Epithelial cell of esophagus (primary cell): ENCODE results near the gene SNAP25.

Experiments
- DNase-seq: peaks from one replicate; pipeline ENCODE4 v3.0.0; 2010; ENCODE audit warnings: low read depth
- H3K4me3 ChIP-seq: 2 replicates; pipeline ENCODE4 v1.5.1; 2011; ENCODE audit warnings: mild to moderate bottlenecking, low read length, control low read depth
- CTCF ChIP-seq: IDR thresholded peaks from 2 replicates; pipeline ENCODE4 v1.5.1; 2011; ENCODE audit warnings: low read depth, mild to moderate bottlenecking, low read length, control low read depth, inconsistent platforms; ENCODE audit not compliant: insufficient read depth; ENCODE audit errors: missing control alignments

Gene SNAP25

GRCh38 chr20:10228330-10228729 is 9.7 kb downstream of the SNAP25 start:
- peak; percentile 64 for DNase-seq
- H3K4me3 ChIP-seq, result no peak overlapping the region
- TF ChIP-seq CTCF, result no peak

GRCh38 chr20:10231290-10231689 is 12.7 kb downstream of the SNAP25 start:
- DNase-seq, result no peak
- H3K4me3 ChIP-seq, result no peak overlapping the region
- no peak for TF ChIP-seq CTCF

DNA sequence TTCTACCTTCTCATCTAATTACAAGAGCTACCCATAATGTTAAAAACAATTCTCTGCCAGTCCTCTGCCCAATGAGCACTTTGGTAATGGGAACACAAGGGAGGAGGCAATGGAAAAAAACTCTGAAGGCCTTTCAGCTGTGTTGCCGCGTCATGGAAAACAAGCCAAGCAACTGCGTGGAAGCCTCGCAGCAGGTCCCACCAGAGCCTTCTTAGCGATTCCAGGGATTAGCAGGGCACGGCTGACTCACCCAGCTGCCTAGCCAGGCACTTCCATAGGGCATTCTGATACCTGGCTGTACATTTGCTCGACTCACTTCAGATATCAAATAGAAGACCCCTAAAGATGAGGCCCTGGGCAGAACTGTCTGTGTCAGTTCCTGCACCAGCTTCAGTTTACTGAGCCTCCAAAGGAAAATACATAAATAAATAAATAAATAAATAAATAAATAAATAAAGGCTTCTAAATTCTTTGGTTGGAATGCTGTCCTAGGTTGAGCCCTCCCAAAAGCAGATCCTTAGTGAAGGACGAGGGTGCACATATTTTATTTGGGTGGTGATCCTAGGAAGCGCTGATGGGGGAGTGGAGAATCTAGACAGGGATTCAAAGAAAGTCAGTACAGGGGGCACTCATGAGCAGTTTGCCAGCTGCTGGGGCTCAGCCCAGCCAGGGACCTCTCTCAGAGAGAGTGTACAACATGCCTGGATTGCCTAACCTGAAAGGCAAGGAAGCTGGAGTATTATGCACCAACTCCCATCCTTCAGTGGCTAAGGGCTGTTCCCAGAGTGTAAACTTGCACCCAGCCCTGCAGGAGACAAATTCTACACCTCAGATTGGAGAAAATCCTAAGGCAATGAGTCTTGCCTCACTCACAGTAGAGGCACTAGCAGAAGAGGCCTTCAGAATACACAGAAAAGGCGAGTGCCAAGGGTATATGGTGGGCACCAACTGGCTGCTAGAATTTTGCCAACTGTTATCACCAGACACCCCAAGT is 18.2 kb downstream of the SNAP25 start:
- DNase-seq, result no peak
- H3K4me3 ChIP-seq, result no peak overlapping the region
- no peak for TF ChIP-seq CTCF

DNA sequence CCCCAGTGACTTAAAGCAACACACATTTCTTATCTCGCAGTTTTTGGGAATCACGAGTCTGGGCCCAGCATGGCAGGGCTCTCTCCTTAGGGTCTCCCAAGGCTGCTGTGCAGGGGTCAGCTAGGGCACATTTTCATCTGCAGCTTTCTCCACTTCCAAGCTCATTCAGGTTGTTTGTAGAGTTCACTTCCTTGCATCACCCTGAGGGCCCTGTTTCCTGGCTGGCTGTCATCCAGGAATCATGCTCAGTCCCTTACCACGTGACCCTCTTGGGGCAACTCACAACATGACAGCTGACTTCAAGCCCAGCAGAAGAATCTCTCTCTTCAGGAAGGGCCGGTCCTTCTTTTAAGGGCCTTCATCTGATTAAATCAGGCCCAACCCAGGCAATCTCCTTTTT is 21.3 kb downstream of the SNAP25 start:
- H3K4me3 ChIP-seq, result no peak overlapping the region
- TF ChIP-seq CTCF, result no peak
- peak; percentile 92 for DNase-seq

GRCh38 chr20:10240655-10241054 is 22.0 kb downstream of the SNAP25 start:
- no peak overlapping the region for H3K4me3 ChIP-seq
- no peak for DNase-seq
- TF ChIP-seq CTCF, result no peak

DNA sequence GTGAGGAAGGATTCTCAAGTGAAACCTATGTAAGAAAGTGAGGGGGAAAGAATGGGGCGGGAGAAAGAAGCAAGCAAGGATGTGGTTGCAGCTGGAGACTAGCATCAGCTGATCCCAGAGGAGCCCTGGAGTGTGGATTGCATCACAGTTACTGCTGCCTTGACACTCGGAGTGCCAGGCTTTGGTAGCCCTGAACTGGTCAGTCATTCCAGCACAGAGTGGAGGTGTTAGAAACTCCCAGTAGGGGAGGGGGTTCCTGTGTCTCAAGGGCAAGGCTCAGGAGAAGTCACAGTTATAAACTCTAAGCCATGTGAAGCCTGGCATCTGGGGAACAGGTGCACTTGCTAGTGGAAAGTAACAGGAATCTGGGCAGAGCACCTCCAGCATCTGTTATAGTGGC is 23.5 kb downstream of the SNAP25 start:
- no peak for TF ChIP-seq CTCF
- H3K4me3 ChIP-seq, result no peak overlapping the region
- DNase-seq, result no peak

GRCh38 chr20:10247440-10247839 is 28.8 kb downstream of the SNAP25 start:
- no peak for TF ChIP-seq CTCF
- peak; percentile 19 for DNase-seq
- no peak overlapping the region for H3K4me3 ChIP-seq
